OCI-LY7 (cell line): ENCODE results near the gene ZNF879. TPM values are rescaled to one million over a fixed set of nuclear protein-coding genes. Genes with fewer than 3 reads are reported as not detected.

ENCODE experiments used
- BruUV-seq: library from RNA; stranded (reverse); fragments of 400-500 nt; replicated peaks from 2 replicates; lab custom pipeline; 2021; lab: Mats Ljungman, UMichigan
- CTCF ChIA-PET: fragments of 300-600 bp; sonication (Branson Sonifier 250); formaldehyde crosslinking; loops from one replicate; lab custom pipeline; 2022; ENCODE audit warnings: antibody characterized with exemption; ENCODE audit not compliant: unreplicated experiment; lab: Charles Lee
- POLR2A ChIA-PET: fragments of 300-600 bp; sonication (Branson Sonifier 250); formaldehyde crosslinking; loops from one replicate; lab custom pipeline; 2022; ENCODE audit warnings: antibody characterized with exemption; lab: Charles Lee
- DNase-seq: peaks from one replicate; pipeline ENCODE4 v3.0.0-alpha.2; 2015; ENCODE audit warnings: low spot score
- H2AFZ ChIP-seq: fragments of 200-600 bp; sonication (generic), shearing (Covaris generic); 2 replicates; pipeline ENCODE4 v1.6.1; 2014; ENCODE audit warnings: mild to moderate bottlenecking, antibody characterized with exemption, low read length, moderate library complexity
- H3K27ac ChIP-seq: fragments of 200-600 bp; sonication (generic); 2 replicates; pipeline ENCODE4 v1.5.1; 2014; ENCODE audit warnings: mixed run types, low read depth, mild to moderate bottlenecking, moderate library complexity, low read length, inconsistent platforms; ENCODE audit not compliant: poor library complexity, severe bottlenecking
- H3K36me3 ChIP-seq: fragments of 200-600 bp; sonication (generic); 2 replicates; pipeline ENCODE4 v1.6.1; 2014; ENCODE audit warnings: mild to moderate bottlenecking, antibody characterized with exemption, low read length, moderate library complexity, mixed read lengths; ENCODE audit not compliant: insufficient read depth
- H3K4me1 ChIP-seq: fragments of 200-600 bp; sonication (generic); 2 replicates; pipeline ENCODE4 v1.5.1; 2014; ENCODE audit warnings: mild to moderate bottlenecking, low read length; ENCODE audit not compliant: insufficient read depth, poor library complexity, severe bottlenecking
- H3K4me2 ChIP-seq: fragments of 200-600 bp; sonication (generic); 2 replicates; pipeline ENCODE4 v1.6.1; 2014; ENCODE audit warnings: mild to moderate bottlenecking, low read length
- H3K4me3 ChIP-seq: fragments of 200-600 bp; sonication (generic); 2 replicates; pipeline ENCODE4 v1.5.1; 2014; ENCODE audit warnings: mild to moderate bottlenecking, low read depth, low read length; ENCODE audit not compliant: poor library complexity, severe bottlenecking
- H3K79me2 ChIP-seq: fragments of 200-600 bp; sonication (generic); 2 replicates; pipeline ENCODE4 v1.6.1; 2016; ENCODE audit warnings: low read depth, mild to moderate bottlenecking, low read length, moderate library complexity, mixed read lengths; ENCODE audit not compliant: insufficient read depth
- H3K9me2 ChIP-seq: fragments of 200-600 bp; sonication (generic); 2 replicates; pipeline ENCODE4 v1.6.1; 2016; ENCODE audit warnings: mild to moderate bottlenecking, low read length, mixed read lengths; ENCODE audit not compliant: insufficient read depth
- H3K9me3 ChIP-seq: fragments of 200-600 bp; sonication (generic); 2 replicates; pipeline ENCODE4 v1.6.1; 2014; ENCODE audit warnings: mild to moderate bottlenecking, mixed run types, low read length, mixed read lengths
- H4K20me1 ChIP-seq: fragments of 200-600 bp; sonication (generic); 2 replicates; pipeline ENCODE4 v1.6.1; 2014; ENCODE audit warnings: mild to moderate bottlenecking, antibody characterized with exemption, low read length, moderate library complexity, mixed read lengths; ENCODE audit not compliant: insufficient read depth
- EZH2phosphoT487 ChIP-seq: fragments of 200-600 bp; sonication (generic); IDR thresholded peaks from 2 replicates; pipeline ENCODE4 v1.6.1; 2018; ENCODE audit warnings: low read depth, borderline replicate concordance, mild to moderate bottlenecking, mixed run types, antibody characterized with exemption, low read length, moderate library complexity, mixed read lengths
- intact Hi-C: fragments of 100-400 bp; cut with micrococcal nuclease; formaldehyde crosslinking; loops from one replicate; pipeline ENCODE4 v1.10.0; 2022; ENCODE audit not compliant: unreplicated experiment
- total RNA-seq, 2 experiments: library from RNA; depleted of rRNA in 1 of 2; stranded (reverse); fragments of >200 nt in 1 of 2; shearing (Covaris generic) in 1 of 2; gene quantifications; 2 replicates each; pipeline ENCODE4 v1.2.3, GENCODE V29; 2014 to 2022
- TF ChIP-seq, protein P1 (sequence below): fragments of 200-600 bp; sonication (generic); conservative IDR thresholded peaks from 2 replicates; pipeline ENCODE4 v1.5.1; 2014; ENCODE audit warnings: mild to moderate bottlenecking, antibody characterized with exemption, low read length, moderate library complexity, mixed read lengths

The ZNF879 gene
- total RNA-seq, 2 experiments from 2014 or later = 0.55 to 1.3 TPM

- POLR2A ChIA-PET = interaction anchor here (0.6 kb wide), 2 partner anchors 134 to 908 kb away, joined by 3 to 4 read pairs; no protein-coding TSS in a partner anchor
- Histone ChIP-seq H3K4me1 (no peaks in the 10 kb centered on the region), H3K4me2 (no peak overlapping the region)
These were observed 57.1 kb downstream of the ZNF879 start for GRCh38 chr5:179080724-179081123.

More at GRCh38 chr5:179080724-179081123, 57.1 kb downstream of the ZNF879 start:
- no TSS peak for BruUV-seq
- peaks cover 24% of the 10 kb centered on the region; the same call in 1 of the 2 replicates for H3K9me3 ChIP-seq
- no peaks in the 10 kb centered on the region for H3K36me3 ChIP-seq
- H2AFZ ChIP-seq = no peak overlapping the region
- H3K79me2 ChIP-seq = no peaks in the 10 kb centered on the region
- intact Hi-C loops = no loop called here
- H4K20me1 ChIP-seq = no peaks in the 10 kb centered on the region
- H3K27ac ChIP-seq = no peak overlapping the region
- TF ChIP-seq, protein P1, sequence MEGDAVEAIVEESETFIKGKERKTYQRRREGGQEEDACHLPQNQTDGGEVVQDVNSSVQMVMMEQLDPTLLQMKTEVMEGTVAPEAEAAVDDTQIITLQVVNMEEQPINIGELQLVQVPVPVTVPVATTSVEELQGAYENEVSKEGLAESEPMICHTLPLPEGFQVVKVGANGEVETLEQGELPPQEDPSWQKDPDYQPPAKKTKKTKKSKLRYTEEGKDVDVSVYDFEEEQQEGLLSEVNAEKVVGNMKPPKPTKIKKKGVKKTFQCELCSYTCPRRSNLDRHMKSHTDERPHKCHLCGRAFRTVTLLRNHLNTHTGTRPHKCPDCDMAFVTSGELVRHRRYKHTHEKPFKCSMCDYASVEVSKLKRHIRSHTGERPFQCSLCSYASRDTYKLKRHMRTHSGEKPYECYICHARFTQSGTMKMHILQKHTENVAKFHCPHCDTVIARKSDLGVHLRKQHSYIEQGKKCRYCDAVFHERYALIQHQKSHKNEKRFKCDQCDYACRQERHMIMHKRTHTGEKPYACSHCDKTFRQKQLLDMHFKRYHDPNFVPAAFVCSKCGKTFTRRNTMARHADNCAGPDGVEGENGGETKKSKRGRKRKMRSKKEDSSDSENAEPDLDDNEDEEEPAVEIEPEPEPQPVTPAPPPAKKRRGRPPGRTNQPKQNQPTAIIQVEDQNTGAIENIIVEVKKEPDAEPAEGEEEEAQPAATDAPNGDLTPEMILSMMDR = no peak
- TF ChIP-seq EZH2phosphoT487 = no peak
- H3K4me3 ChIP-seq = no peak overlapping the region
- no peaks in the 10 kb centered on the region for H3K9me2 ChIP-seq
- CTCF ChIA-PET = no interaction called here
- no peak for DNase-seq

Other genes starting within 250 kb of the ZNF879 start
- 13.4 and 15.2 TPM in 2 replicates for gene ZNF354B, start 163.9 kb upstream of the ZNF879 start, total RNA-seq (2014; rRNA removed; shearing (Covaris generic))
- gene ZNF354B, start 163.9 kb upstream of the ZNF879 start, total RNA-seq (2022) = 11.7 and 12.1 TPM in 2 replicates
- gene ZFP2, start 127.9 kb upstream of the ZNF879 start, total RNA-seq (2014; rRNA removed; shearing (Covaris generic)) = 0.22 and 0.31 TPM in 2 replicates
- gene ZFP2, start 127.9 kb upstream of the ZNF879 start, total RNA-seq (2022) = 0.32 TPM in 1 of 2 replicates, not detected in the other
- not detected in 2 replicates for gene ZNF454, start 82.6 kb upstream of the ZNF879 start, total RNA-seq (2014; rRNA removed; shearing (Covaris generic))
- not detected in 2 replicates for gene ZNF454, start 82.6 kb upstream of the ZNF879 start, total RNA-seq (2022)
- gene GRM6, start 28.5 kb upstream of the ZNF879 start, total RNA-seq (2014; rRNA removed; shearing (Covaris generic)) = not detected in 2 replicates
- not detected in 2 replicates for gene GRM6, start 28.5 kb upstream of the ZNF879 start, total RNA-seq (2022)
- not detected in 2 replicates for gene ZNF354C, start 36.6 kb downstream of the ZNF879 start, total RNA-seq (2014; rRNA removed; shearing (Covaris generic))
- not detected in 2 replicates for gene ZNF354C, start 36.6 kb downstream of the ZNF879 start, total RNA-seq (2022)